H9 (cell line): Measurements from ENCODE around the gene TMPRSS3. TPM values are rescaled to one million over a fixed set of nuclear protein-coding genes. Genes with fewer than 3 reads are reported as not detected.

Experiments
- DNase-seq: peaks from one replicate; pipeline ENCODE4 v3.0.0-alpha.2; 2017
- H2AFZ ChIP-seq: one replicate; pipeline ENCODE4 v1.6.1; 2013; ENCODE audit warnings: mild to moderate bottlenecking, low read length, control low read depth, moderate library complexity
- H2AK5ac ChIP-seq: 2 replicates; pipeline ENCODE4 v1.6.1; 2013; ENCODE audit warnings: low read length, control low read depth, mixed read lengths; ENCODE audit not compliant: insufficient read length
- H2BK120ac ChIP-seq: one replicate; pipeline ENCODE4 v1.6.1; 2013; ENCODE audit warnings: low read depth, mild to moderate bottlenecking, low read length, control low read depth, inconsistent platforms; ENCODE audit not compliant: poor library complexity, severe bottlenecking
- H2BK12ac ChIP-seq: 2 replicates; pipeline ENCODE4 v1.6.1; 2013; ENCODE audit warnings: low read length, control low read depth, mixed read lengths, low read depth; ENCODE audit not compliant: insufficient read length
- H2BK15ac ChIP-seq: 2 replicates; pipeline ENCODE4 v1.6.1; 2013; ENCODE audit warnings: low read depth, low read length, control low read depth
- H2BK20ac ChIP-seq: one replicate; pipeline ENCODE4 v1.6.1; 2013; ENCODE audit warnings: low read depth, mild to moderate bottlenecking, low read length, control low read depth, inconsistent platforms; ENCODE audit not compliant: poor library complexity, severe bottlenecking
- H2BK5ac ChIP-seq: 2 replicates; pipeline ENCODE4 v1.6.1; 2013; ENCODE audit warnings: low read length, control low read depth, mixed read lengths; ENCODE audit not compliant: insufficient read length
- H3K14ac ChIP-seq: 2 replicates; pipeline ENCODE4 v1.6.1; 2013; ENCODE audit warnings: low read length, control low read depth; ENCODE audit not compliant: insufficient read depth
- H3K18ac ChIP-seq: 2 replicates; pipeline ENCODE4 v1.6.1; 2013; ENCODE audit warnings: low read depth, mild to moderate bottlenecking, mixed read lengths, low read length, control low read depth; ENCODE audit not compliant: insufficient read length
- H3K23ac ChIP-seq: 2 replicates; pipeline ENCODE4 v1.6.1; 2013; ENCODE audit warnings: low read length, control low read depth, mixed read lengths, low read depth; ENCODE audit not compliant: insufficient read length
- H3K23me2 ChIP-seq: 2 replicates; pipeline ENCODE4 v1.6.1; 2013; ENCODE audit warnings: low read depth, mild to moderate bottlenecking, mixed read lengths, low read length, control low read depth; ENCODE audit not compliant: insufficient read length, poor library complexity, severe bottlenecking
- H3K27ac ChIP-seq: 2 replicates; pipeline ENCODE4 v1.5.1; 2013; ENCODE audit warnings: low read length, control low read depth, mixed read lengths, low read depth; ENCODE audit not compliant: insufficient read length
- H3K27me3 ChIP-seq: 2 replicates; pipeline ENCODE4 v1.6.1; 2013; ENCODE audit warnings: low read length, control low read depth, inconsistent platforms; ENCODE audit not compliant: insufficient read depth
- H3K4ac ChIP-seq: 2 replicates; pipeline ENCODE4 v1.6.1; 2013; ENCODE audit warnings: low read depth, mild to moderate bottlenecking, control low read depth, inconsistent platforms, low read length, moderate library complexity
- H3K4me1 ChIP-seq: 2 replicates; pipeline ENCODE4 v1.6.1; 2013; ENCODE audit warnings: low read length, control low read depth, inconsistent platforms; ENCODE audit not compliant: insufficient read depth
- H3K4me2 ChIP-seq: 2 replicates; pipeline ENCODE4 v1.6.1; 2013; ENCODE audit warnings: low read length, control low read depth, mixed read lengths; ENCODE audit not compliant: insufficient read length, insufficient read depth
- H3K56ac ChIP-seq: 2 replicates; pipeline ENCODE4 v1.6.1; 2013; ENCODE audit warnings: low read depth, mild to moderate bottlenecking, mixed read lengths, low read length, control low read depth; ENCODE audit not compliant: insufficient read length
- H3K79me1 ChIP-seq: 2 replicates; pipeline ENCODE4 v1.6.1; 2013; ENCODE audit warnings: low read depth, mild to moderate bottlenecking, moderate library complexity, low read length, control low read depth, inconsistent platforms; ENCODE audit not compliant: insufficient read depth, poor library complexity, severe bottlenecking
- H3K79me2 ChIP-seq: 2 replicates; pipeline ENCODE4 v1.6.1; 2013; ENCODE audit warnings: low read length, control low read depth, inconsistent platforms; ENCODE audit not compliant: insufficient read depth
- H3K9ac ChIP-seq: 2 replicates; pipeline ENCODE4 v1.6.1; 2013; ENCODE audit warnings: low read length, control low read depth, mixed read lengths; ENCODE audit not compliant: insufficient read length; ENCODE audit errors: extremely low read depth
- H3K9me3 ChIP-seq: one replicate; pipeline ENCODE4 v1.6.1; 2013; ENCODE audit warnings: low read depth, low read length, inconsistent platforms; ENCODE audit not compliant: control insufficient read depth
- H3T11ph ChIP-seq: one replicate; pipeline ENCODE4 v1.6.1; 2013; ENCODE audit warnings: mild to moderate bottlenecking, low read length, control low read depth, inconsistent platforms
- H4K20me1 ChIP-seq: one replicate; pipeline ENCODE4 v1.6.1; 2013; ENCODE audit not compliant: control insufficient read depth, insufficient read length, insufficient read depth
- H4K5ac ChIP-seq: 2 replicates; pipeline ENCODE4 v1.6.1; 2013; ENCODE audit warnings: low read depth, mild to moderate bottlenecking, mixed read lengths, low read length, control low read depth; ENCODE audit not compliant: insufficient read length
- H4K8ac ChIP-seq: replicated peaks from 2 replicates; pipeline ENCODE4 v1.6.1; 2013; ENCODE audit warnings: low read length, control low read depth, mixed read lengths, low read depth; ENCODE audit not compliant: insufficient read length
- H4K91ac ChIP-seq: 2 replicates; pipeline ENCODE4 v1.6.1; 2013; ENCODE audit warnings: low read depth, mild to moderate bottlenecking, moderate library complexity, mixed read lengths, low read length, control low read depth; ENCODE audit not compliant: insufficient read length
- H3K27ac Mint-ChIP-seq, 3 experiments: 2 replicates in 2 of 3; 3 replicates in 1 of 3; pipeline ENCODE4 v1.8.0; 2020 to 2021; ENCODE audit warnings: mixed read lengths in 3 of 3, mild to moderate bottlenecking in 1 of 3, moderate library complexity in 1 of 3
- H3K27me3 Mint-ChIP-seq: 2 replicates; pipeline ENCODE4 v1.8.0; 2021; ENCODE audit warnings: low read depth, mild to moderate bottlenecking, moderate library complexity, mixed read lengths
- H3K36me3 Mint-ChIP-seq, 3 experiments: 2 replicates in 2 of 3; 3 replicates in 1 of 3; pipeline ENCODE4 v1.8.0; 2020 to 2021; ENCODE audit warnings: low read depth in 3 of 3, mixed read lengths in 3 of 3; ENCODE audit not compliant: insufficient read depth in 1 of 3
- H3K4me1 Mint-ChIP-seq, 2 experiments: 2 replicates each; pipeline ENCODE4 v1.8.0; 2020; ENCODE audit warnings: mixed read lengths in 2 of 2
- H3K4me3 Mint-ChIP-seq, 2 experiments: 2 replicates in 1 of 2; 3 replicates in 1 of 2; pipeline ENCODE4 v1.8.0; 2020 to 2021; ENCODE audit warnings: mild to moderate bottlenecking in 2 of 2, mixed read lengths in 2 of 2, moderate library complexity in 1 of 2
- H3K9me3 Mint-ChIP-seq, 2 experiments: 2 replicates in 1 of 2; 3 replicates in 1 of 2; pipeline ENCODE4 v1.8.0; 2020; ENCODE audit warnings: mild to moderate bottlenecking in 2 of 2, mixed read lengths in 2 of 2, moderate library complexity in 1 of 2
- WGBS: extraction: QIAGEN DNeasy Blood & Tissue Kit; methylation state at CpG from one replicate; pipeline ENCODE4 v1.1.7; 2013; ENCODE audit warnings: missing lambda C conversion rate, low lambda C conversion rate, mixed read lengths; ENCODE audit not compliant: insufficient read length; ENCODE audit errors: extremely low coverage; 5-methylcytosine and 5-hydroxymethylcytosine counted together
- long read RNA-seq: library from polyadenylated mRNA; unstranded; transcript quantifications from one replicate; pipeline ENCODE4 v2.0.0, GENCODE V29; 2020
- total RNA-seq: library from RNA; stranded (reverse); gene quantifications from 2 replicates; pipeline ENCODE4 v1.2.1, GENCODE V29; 2021
- TF ChIP-seq, protein P1 (sequence below): fragments of 200-600 bp; sonication (generic); conservative IDR thresholded peaks from 3 replicates; pipeline ENCODE4 v1.8.0; 2021; ENCODE audit warnings: antibody characterized with exemption, mild to moderate bottlenecking

Gene TMPRSS3
- 0.31 and 0.44 TPM in 2 replicates for total RNA-seq
- long read RNA-seq, partial matches to known transcripts = 0 of 3 reads
- long read RNA-seq, other reads (novel, unspliced or antisense) = 2 of 3 reads

- Histone ChIP-seq H3K27me3 (no peaks in the 10 kb centered on the region), H3T11ph (no peak within 1 kb of the TSS), H3K27ac (no peak within 1 kb of the TSS), H3K4me2 (no peak within 1 kb of the TSS), H2BK120ac (no peak within 1 kb of the TSS), H3K9ac (no peak within 1 kb of the TSS), H3K23me2 (no peaks in the 10 kb centered on the region), H2BK5ac (no peak within 1 kb of the TSS), H3K4me1 (no peaks in the 10 kb centered on the region), H2BK20ac (no peak within 1 kb of the TSS), H4K8ac (no peak within 1 kb of the TSS), H3K79me2 (no peaks in the 10 kb centered on the region), H2BK12ac (no peak within 1 kb of the TSS), H3K14ac (no peak within 1 kb of the TSS), H4K91ac (no peak within 1 kb of the TSS), H4K5ac (no peak within 1 kb of the TSS), H3K23ac (no peak within 1 kb of the TSS), H4K20me1 (no peaks in the 10 kb centered on the region), H2BK15ac (no peak within 1 kb of the TSS), H3K18ac (no peak within 1 kb of the TSS), H3K4ac (no peak within 1 kb of the TSS), H2AK5ac (no peak within 1 kb of the TSS), H3K79me1 (no peaks in the 10 kb centered on the region), H3K9me3 (no peaks in the 10 kb centered on the region), H3K56ac (no peak within 1 kb of the TSS), H2AFZ (no peak within 1 kb of the TSS)
- Mint-ChIP-seq H3K36me3 (no peaks in the 10 kb centered on the region), H3K9me3 (no peaks in the 10 kb centered on the region), H3K27ac (no peak within 1 kb of the TSS; a peak in 2 of 7 replicates), H3K27me3 (peaks cover 12% of the 10 kb centered on the region), H3K4me3 (no peak within 1 kb of the TSS), H3K4me1 (peaks cover 21 to 22% of the 10 kb centered on the region in 2 experiments)
- no CpG with 5 or more reads among the region's 17 CpGs for WGBS
- TF ChIP-seq, protein P1, sequence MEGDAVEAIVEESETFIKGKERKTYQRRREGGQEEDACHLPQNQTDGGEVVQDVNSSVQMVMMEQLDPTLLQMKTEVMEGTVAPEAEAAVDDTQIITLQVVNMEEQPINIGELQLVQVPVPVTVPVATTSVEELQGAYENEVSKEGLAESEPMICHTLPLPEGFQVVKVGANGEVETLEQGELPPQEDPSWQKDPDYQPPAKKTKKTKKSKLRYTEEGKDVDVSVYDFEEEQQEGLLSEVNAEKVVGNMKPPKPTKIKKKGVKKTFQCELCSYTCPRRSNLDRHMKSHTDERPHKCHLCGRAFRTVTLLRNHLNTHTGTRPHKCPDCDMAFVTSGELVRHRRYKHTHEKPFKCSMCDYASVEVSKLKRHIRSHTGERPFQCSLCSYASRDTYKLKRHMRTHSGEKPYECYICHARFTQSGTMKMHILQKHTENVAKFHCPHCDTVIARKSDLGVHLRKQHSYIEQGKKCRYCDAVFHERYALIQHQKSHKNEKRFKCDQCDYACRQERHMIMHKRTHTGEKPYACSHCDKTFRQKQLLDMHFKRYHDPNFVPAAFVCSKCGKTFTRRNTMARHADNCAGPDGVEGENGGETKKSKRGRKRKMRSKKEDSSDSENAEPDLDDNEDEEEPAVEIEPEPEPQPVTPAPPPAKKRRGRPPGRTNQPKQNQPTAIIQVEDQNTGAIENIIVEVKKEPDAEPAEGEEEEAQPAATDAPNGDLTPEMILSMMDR = no peak
- DNase-seq = no peak
Measured at GRCh38 chr21:42395905-42396651, at the start of gene TMPRSS3. Gene TMPRSS3 (minus strand): TSS chr21:42396052. CDS start chr21:42395417, 635 bp downstream.
